SW 1271 (cell line): ENCODE results near the gene METRNL.
"Not testable (repeated sequence)": the region's sequence is repeated elsewhere in the genome, so short reads cannot be mapped to it uniquely, and the experiment has no call there.

Source experiments
- DNase-seq, 2 experiments: peaks; one replicate each; lab custom pipeline; 2025; lab: John Stamatoyannopoulos, UW

The METRNL gene

DNA sequence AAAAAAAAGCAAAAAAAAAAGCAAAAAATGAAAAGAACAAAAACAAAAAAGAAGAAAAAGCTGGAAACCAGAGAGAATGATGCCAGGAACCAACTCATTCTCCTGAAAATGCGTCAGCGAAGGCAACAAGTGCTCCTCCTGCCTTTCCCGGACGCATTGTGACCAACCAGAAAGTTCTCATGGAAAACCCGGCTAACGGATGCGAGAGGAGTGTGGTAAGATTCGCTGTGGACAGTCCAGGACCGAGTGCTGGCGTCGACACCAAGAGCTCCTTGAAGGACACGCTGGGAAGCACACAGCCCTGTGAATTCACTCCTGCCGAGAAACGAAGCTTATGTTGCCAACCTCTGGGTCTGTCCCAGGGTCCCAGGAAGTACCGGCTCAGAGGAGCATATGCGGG is 43.4 kb downstream of the METRNL start:
- DNase-seq, result no peak

- no peak for DNase-seq
Observed at GRCh38 chr17:83123896-83124801, 44.7 kb downstream of the METRNL start.

DNA sequence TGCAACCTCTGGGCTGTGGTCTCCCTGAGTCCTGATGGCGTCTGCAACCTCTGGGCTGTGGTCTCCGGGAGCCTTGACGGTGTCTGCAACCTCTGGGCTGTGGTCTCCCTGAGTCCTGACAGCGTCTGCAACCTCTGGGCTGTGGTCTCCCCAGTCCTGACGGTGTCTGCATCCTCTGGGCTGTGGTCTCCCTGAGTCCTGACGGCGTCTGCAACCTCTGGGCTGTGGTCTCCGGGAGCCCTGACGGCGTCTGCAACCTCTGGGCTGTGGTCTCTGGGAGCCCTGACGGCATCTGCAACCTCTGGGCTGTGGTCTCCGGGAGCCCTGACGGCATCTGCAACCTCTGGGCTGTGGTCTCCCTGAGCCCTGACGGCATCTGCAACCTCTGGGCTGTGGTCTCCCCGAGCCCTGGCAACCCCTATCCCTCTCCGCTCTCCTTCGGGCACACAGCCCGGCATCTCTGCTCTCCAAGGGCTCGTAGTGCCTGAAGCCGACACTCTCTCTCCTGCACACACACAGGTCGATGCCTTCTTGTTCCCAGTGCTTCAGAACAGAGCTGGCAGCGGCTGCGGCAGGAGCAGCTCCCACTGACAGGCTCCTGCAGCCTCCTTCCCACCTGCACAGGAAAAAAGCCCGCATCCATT is 45.6 kb downstream of the METRNL start:
- no peak for DNase-seq

GRCh38 chr17:83125515-83126274 is 46.3 kb downstream of the METRNL start:
- DNase-seq, result no peak

GRCh38 chr17:83126275-83126811 is 46.9 kb downstream of the METRNL start:
- DNase-seq, result no peak

GRCh38 chr17:83127431-83128160 is 48.2 kb downstream of the METRNL start:
- no peak for DNase-seq

DNA sequence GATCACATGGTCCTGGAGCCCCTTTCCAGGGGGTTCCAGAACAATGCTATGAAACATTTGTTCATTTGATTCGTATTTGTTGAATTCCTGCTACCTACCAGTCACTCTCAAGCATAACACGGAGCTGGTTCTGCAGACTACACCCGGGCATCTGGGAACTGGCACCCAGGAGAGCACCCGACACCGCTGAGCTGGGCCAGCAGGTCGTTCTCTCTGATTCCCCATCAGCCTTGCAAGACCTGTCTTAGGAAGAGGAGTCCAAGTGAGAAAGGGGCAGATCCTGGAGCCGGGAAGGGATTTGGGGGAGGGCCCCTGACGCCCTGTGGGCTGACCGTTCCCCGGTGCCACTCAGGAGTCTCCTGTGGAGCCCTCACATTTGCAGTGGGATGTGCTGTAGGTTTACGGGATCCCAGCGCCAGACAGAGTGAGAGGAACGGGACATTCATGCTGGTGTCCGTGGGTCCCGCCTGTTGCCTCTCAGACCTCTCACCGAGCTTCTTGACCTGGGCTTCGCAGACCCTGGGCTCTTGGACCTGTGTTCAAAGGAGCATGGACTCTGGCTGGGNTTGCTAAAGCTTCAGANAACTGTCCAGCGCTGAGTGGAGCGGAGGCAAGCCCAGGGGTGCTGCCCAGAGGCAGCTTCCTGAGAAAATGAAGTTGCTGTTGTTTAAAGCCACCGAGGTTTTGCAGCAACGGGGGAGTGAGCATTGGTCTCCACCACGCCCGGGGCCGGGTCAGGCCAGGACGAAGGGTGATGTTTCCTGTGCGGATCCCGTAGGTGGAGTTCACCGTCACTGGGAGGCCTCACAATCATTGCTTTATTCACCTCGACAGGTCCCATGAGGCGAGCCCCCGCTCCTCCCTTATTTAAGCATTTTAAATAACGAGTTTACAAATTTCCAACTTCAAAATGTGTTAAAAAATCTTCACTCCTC is 49.2 kb downstream of the METRNL start:
- DNase-seq, result no peak

GRCh38 chr17:83129676-83130075 is 50.3 kb downstream of the METRNL start:
- no peak for DNase-seq

GRCh38 chr17:83131401-83132011 is 52.1 kb downstream of the METRNL start:
- DNase-seq, result no peak

- DNase-seq, result no peak
Observed at GRCh38 chr17:83132251-83133081, 53.1 kb downstream of the METRNL start.

- no peak for DNase-seq
Observed at GRCh38 chr17:83133302-83134121, 54.1 kb downstream of the METRNL start.

DNA sequence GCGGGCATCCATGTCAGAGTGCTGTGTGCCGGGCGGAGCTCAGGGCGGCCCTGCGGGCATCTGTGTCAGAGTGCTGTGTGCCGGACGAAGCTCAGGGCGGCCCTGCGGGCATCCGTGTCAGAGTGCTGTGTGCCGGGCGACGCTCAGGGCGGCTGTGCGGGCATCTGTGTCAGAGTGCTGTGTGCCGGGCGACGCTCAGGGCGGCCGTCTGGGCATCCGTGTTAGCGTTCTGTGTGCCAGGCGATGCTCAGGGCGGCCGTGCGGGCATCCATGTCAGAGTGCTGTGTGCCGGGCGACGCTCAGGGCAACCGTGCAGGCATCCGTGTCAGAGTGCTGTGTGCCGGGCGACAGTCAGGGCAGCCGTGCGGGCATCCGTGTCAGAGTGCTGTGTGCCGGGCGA is 55.0 kb downstream of the METRNL start:
- DNase-seq, result not testable (repeated sequence)

- no peak for DNase-seq
Observed at GRCh38 chr17:83135692-83136091, 56.3 kb downstream of the METRNL start.

DNA sequence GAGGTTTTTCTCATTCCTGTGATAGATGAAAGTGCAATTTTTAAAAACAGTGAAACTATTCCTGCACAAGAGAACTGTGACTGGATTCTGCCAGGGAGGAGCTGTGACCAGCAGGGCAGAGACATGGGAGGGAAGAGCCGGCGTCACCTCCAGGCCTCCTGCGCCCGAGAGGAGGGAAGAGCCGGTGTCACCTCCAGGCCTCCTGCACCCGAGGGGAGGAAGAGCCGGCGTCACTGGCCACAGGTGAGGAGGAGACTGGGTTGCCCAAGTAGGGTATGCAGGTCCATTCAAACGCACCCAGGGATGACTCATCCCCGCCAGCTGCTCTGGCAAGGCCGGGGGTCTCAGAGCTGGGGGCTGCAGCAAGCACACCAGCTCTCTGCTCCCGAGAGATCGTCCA is 56.7 kb downstream of the METRNL start:
- DNase-seq, result no peak

GRCh38 chr17:83136931-83137330 is 57.5 kb downstream of the METRNL start:
- DNase-seq, result no peak

GRCh38 chr17:83137523-83137922 is 58.1 kb downstream of the METRNL start:
- no peak for DNase-seq

GRCh38 chr17:83138820-83139219 is 59.4 kb downstream of the METRNL start:
- no peak for DNase-seq

GRCh38 chr17:83139541-83140248 is 60.3 kb downstream of the METRNL start:
- not testable (repeated sequence) for DNase-seq
